ENCODE results near the gene TSPAN12.

TSPAN12 gene

DNA sequence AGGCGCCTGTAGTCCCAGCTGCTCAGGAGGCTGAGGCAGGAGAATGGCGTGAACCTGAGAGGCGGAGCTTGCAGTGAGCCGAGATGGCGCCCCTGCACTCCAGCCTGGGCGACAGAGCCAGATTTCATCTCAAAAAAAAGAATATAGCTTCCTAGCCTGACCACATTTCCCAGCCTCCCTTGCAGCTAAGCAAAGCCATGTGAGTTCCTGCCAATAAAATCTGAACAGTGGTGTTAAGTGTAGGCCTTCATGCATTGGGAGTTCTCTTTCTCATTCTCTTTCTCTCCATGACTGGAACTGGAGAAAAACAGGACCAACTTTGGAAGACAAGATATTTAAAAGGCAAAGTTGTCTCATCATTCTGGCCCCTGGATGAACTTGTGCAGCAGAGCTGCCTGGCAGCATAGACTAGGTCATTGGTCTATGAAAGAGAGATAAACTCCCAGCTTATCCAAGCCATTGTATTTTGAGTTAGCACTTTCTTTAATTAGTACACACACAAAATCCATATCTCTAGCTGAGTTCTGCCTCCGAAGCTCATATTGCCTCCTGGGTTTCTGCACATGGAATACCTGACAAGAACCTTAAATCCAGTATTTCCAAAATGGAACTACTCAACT lies 60.8 kb downstream of the TSPAN12 start:
- TF ChIP-seq, protein P1, sequence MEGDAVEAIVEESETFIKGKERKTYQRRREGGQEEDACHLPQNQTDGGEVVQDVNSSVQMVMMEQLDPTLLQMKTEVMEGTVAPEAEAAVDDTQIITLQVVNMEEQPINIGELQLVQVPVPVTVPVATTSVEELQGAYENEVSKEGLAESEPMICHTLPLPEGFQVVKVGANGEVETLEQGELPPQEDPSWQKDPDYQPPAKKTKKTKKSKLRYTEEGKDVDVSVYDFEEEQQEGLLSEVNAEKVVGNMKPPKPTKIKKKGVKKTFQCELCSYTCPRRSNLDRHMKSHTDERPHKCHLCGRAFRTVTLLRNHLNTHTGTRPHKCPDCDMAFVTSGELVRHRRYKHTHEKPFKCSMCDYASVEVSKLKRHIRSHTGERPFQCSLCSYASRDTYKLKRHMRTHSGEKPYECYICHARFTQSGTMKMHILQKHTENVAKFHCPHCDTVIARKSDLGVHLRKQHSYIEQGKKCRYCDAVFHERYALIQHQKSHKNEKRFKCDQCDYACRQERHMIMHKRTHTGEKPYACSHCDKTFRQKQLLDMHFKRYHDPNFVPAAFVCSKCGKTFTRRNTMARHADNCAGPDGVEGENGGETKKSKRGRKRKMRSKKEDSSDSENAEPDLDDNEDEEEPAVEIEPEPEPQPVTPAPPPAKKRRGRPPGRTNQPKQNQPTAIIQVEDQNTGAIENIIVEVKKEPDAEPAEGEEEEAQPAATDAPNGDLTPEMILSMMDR (IDR thresholded peaks at IDR 0.05; ENCODE audit: low read length, missing control alignments): no peak
- no peak overlapping the region for H3K4me3 ChIP-seq (replicated peaks; ENCODE audit: low read depth, low read length)
- no peak for DNase-seq (ENCODE audit: low read depth)

DNA sequence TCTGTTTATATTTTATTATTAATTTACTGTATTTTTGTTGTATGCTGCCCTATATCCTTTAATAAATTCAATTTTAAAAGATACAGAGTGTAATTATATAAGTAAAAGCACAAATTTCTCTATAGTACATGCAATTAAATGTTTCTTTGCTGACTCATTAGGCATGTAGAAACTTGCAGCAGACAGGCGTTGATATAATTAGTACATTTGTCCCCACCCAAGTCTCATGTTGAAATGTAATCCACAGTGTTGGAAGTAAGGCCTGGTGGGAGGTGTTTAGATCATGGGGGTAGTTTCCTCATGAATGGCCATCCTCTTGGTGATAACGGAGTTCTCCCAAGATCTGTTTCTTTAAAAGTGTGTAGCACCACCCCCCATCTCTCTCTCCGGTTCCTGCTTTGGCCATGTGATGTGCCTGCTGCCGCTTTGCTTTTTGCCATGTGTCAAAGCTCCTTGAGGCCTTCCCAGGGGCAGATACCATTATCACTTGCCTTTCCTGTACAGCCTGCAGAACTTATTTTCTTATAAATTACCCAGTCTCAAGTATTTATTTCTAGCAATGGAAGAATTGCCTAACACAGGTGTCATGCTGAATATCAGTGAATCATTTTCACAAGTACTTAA lies 63.7 kb downstream of the TSPAN12 start:
- TF ChIP-seq, protein P1 (IDR thresholded peaks at IDR 0.05; ENCODE audit: low read length, missing control alignments): no peak
- no peak for DNase-seq (ENCODE audit: low read depth)
- H3K4me3 ChIP-seq (replicated peaks; ENCODE audit: low read depth, low read length): no peak overlapping the region

- no peak overlapping the region for H3K4me3 ChIP-seq (replicated peaks; ENCODE audit: low read depth, low read length)
Measured at GRCh38 chr7:120793213-120793936, 64.6 kb downstream of the TSPAN12 start.

DNA sequence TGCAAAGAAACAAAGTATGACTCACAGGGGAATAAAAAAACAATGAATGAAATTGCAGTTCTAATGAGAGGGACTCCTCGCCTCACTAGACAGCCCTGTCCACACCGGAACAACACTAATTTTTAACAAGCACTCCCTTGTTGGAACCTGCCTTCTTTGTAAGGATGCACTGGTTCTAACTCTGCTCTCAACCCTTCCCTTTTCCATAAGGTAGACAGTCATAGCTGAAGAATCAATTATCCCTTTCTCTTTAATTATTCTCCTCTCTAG lies 65.1 kb downstream of the TSPAN12 start:
- TF ChIP-seq, protein P1 (IDR thresholded peaks at IDR 0.05; ENCODE audit: low read length, missing control alignments): no peak
- no peak overlapping the region for H3K4me3 ChIP-seq (replicated peaks; ENCODE audit: low read depth, low read length)
- no peak for DNase-seq (ENCODE audit: low read depth)

More at GRCh38 chr7:120793213-120793936, 64.6 kb downstream of the TSPAN12 start:
- TF ChIP-seq, protein P1 (IDR thresholded peaks at IDR 0.05; ENCODE audit: low read length, missing control alignments): no peak
- DNase-seq (ENCODE audit: low read depth): no peak

DNA sequence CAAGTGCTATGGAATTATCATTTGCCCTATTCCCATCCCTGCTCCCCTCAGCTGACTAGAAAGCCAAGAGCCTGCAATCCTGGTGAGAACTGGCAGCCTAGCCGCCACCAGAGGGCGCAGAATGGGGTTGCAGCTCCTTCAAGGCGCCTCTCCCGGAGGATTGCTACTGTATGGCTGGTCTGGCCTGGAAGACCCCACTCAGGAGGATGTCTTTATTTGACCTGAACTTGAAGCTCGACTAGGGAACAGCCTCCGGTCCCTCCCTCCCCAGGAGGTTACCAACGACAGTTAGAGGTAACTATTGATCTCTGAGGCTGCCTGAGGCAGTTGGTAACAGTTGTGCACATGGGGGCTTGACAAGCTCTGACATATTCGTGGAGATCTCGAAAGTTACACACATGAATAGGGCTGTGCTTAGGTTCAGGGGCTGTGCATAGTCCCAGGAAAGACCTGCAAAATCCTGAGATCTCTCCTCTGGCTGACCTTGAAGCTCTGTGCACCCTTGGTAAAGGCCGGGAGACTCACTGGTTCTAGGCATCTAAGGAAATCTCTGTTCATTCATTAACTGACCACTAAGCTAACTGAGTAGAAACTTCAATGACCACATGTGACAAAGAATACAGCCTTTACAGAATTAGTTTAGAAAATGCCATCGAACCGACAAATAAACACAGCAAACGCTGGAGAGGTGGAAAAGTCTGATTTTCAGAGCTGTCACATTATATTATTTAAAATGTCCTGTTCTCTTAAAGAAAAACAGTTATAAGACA lies 65.7 kb downstream of the TSPAN12 start:
- TF ChIP-seq, protein P1 (IDR thresholded peaks at IDR 0.05; ENCODE audit: low read length, missing control alignments): peak; percentile 98
- DNase-seq (ENCODE audit: low read depth): peak; percentile 81
- no peak overlapping the region for H3K4me3 ChIP-seq (replicated peaks; ENCODE audit: low read depth, low read length)

GRCh38 chr7:120785095-120785494 lies 72.8 kb downstream of the TSPAN12 start:
- no peak overlapping the region for H3K4me3 ChIP-seq (replicated peaks; ENCODE audit: low read depth, low read length)
- TF ChIP-seq, protein P1 (IDR thresholded peaks at IDR 0.05; ENCODE audit: low read length, missing control alignments): no peak
- DNase-seq (ENCODE audit: low read depth): no peak

Measured in fibroblast of pulmonary artery (primary cell).